GM19463 (cell line): ENCODE measurements around the gene KRT4.

Source experiments
- ATAC-seq: cut with Tn5 transposase; IDR thresholded peaks from one replicate; pipeline ENCODE4 v1.9.1; 2021; ENCODE audit warnings: mild to moderate bottlenecking, moderate library complexity; ENCODE audit not compliant: unreplicated experiment

KRT4 gene

GRCh38 chr12:52822771-52823510 lies 9.0 kb upstream of the KRT4 start:
- no peak for ATAC-seq

- ATAC-seq: no peak
These were observed 8.1 kb upstream of the KRT4 start for GRCh38 chr12:52821826-52822660.

GRCh38 chr12:52821071-52821730 lies 7.3 kb upstream of the KRT4 start:
- ATAC-seq: no peak

- no peak for ATAC-seq
These were observed 6.6 kb upstream of the KRT4 start for GRCh38 chr12:52820521-52820920.

GRCh38 chr12:52819731-52820510 lies 6.0 kb upstream of the KRT4 start:
- ATAC-seq: no peak

GRCh38 chr12:52818887-52819420 lies 5.0 kb upstream of the KRT4 start:
- no peak for ATAC-seq

GRCh38 chr12:52818388-52818787 lies 4.5 kb upstream of the KRT4 start:
- ATAC-seq: no peak

- ATAC-seq: no peak
These were observed 3.9 kb upstream of the KRT4 start for GRCh38 chr12:52817699-52818238.

GRCh38 chr12:52817003-52817698 lies 3.2 kb upstream of the KRT4 start:
- ATAC-seq: no peak

- ATAC-seq: no peak
These were observed 2.0 kb upstream of the KRT4 start for GRCh38 chr12:52815676-52816588.

GRCh38 chr12:52815161-52815560 lies 1.2 kb upstream of the KRT4 start:
- no peak for ATAC-seq

- ATAC-seq: no peak
These were observed 817 bp upstream of the KRT4 start for GRCh38 chr12:52814710-52815155.

GRCh38 chr12:52813203-52813819 lies 605 bp downstream of the KRT4 start:
- ATAC-seq: no peak

- ATAC-seq: no peak
These were observed 1.2 kb downstream of the KRT4 start for GRCh38 chr12:52812749-52813148.

- no peak for ATAC-seq
These were observed 1.9 kb downstream of the KRT4 start for GRCh38 chr12:52812073-52812400.

GRCh38 chr12:52811191-52812072 lies 2.5 kb downstream of the KRT4 start:
- no peak for ATAC-seq

- no peak for ATAC-seq
These were observed 3.4 kb downstream of the KRT4 start for GRCh38 chr12:52810554-52810953.
